ENCODE data around the gene IFI30.

Gene IFI30

GRCh38 chr19:18171605-18172327 is 1.8 kb upstream of the IFI30 start:
- no peak for DNase-seq

GRCh38 chr19:18172331-18173053 is 1.1 kb upstream of the IFI30 start:
- no peak for DNase-seq

- DNase-seq: no peak
Measured at GRCh38 chr19:18173054-18173571, 500 bp upstream of the IFI30 start.

- DNase-seq: no peak
Measured at GRCh38 chr19:18174983-18175382, 1.4 kb downstream of the IFI30 start.

GRCh38 chr19:18176367-18177310 is 3.0 kb downstream of the IFI30 start:
- no peak for DNase-seq

- no peak for DNase-seq
Measured at GRCh38 chr19:18179957-18180356, 6.3 kb downstream of the IFI30 start.

- DNase-seq: no peak
Measured at GRCh38 chr19:18183529-18183928, 9.9 kb downstream of the IFI30 start.

- no peak for DNase-seq
Measured at GRCh38 chr19:18185538-18185937, 11.9 kb downstream of the IFI30 start.

- no peak for DNase-seq
Measured at GRCh38 chr19:18190278-18190677, 16.7 kb downstream of the IFI30 start.

- DNase-seq: no peak
Measured at GRCh38 chr19:18191640-18192062, 18.0 kb downstream of the IFI30 start.

GRCh38 chr19:18192673-18193387 is 19.2 kb downstream of the IFI30 start, which contains the start of gene MPV17L2:
TSS of gene MPV17L2 (plus strand) at chr19:18193218. CDS start at chr19:18193282, 64 bp downstream.
- peak; percentile 99 for DNase-seq

GRCh38 chr19:18193388-18194180 is 20.0 kb downstream of the IFI30 start:
- no peak for DNase-seq

GRCh38 chr19:18194181-18194530 is 20.5 kb downstream of the IFI30 start:
- no peak for DNase-seq

- DNase-seq: no peak
Measured at GRCh38 chr19:18194554-18195238, 21.1 kb downstream of the IFI30 start.

GRCh38 chr19:18196511-18196845 is 22.9 kb downstream of the IFI30 start:
- no peak for DNase-seq

- DNase-seq: no peak
Measured at GRCh38 chr19:18197306-18197705, 23.7 kb downstream of the IFI30 start.

GRCh38 chr19:18197941-18198340 is 24.3 kb downstream of the IFI30 start:
- no peak for DNase-seq

- no peak for DNase-seq
Measured at GRCh38 chr19:18198374-18198773, 24.8 kb downstream of the IFI30 start.

GRCh38 chr19:18202397-18202777 is 28.8 kb downstream of the IFI30 start:
- DNase-seq: no peak

GRCh38 chr19:18202778-18203407 is 29.3 kb downstream of the IFI30 start:
- DNase-seq: no peak
